ENCODE data around the gene HNRNPA0.

GRCh38 chr5:137761566-137761965 lies 7.4 kb upstream of the HNRNPA0 start:
- TF ChIP-seq SIN3A (IDR thresholded peaks at IDR 0.05; ENCODE audit: low read depth) (no peak), REST (IDR thresholded peaks at IDR 0.05; ENCODE audit: low read depth) (no peak), EZH2 (IDR thresholded peaks at IDR 0.05) (no peak), CTCF (IDR thresholded peaks at IDR 0.05 in 2 of 3, conservative IDR thresholded peaks at IDR 0.05 in 1 of 3; ENCODE audit: borderline replicate concordance in 1 of 3, insufficient read depth in 1 of 3, low read depth in 2 of 3, low read length in 2 of 3) (no peak), FOSL1 (IDR thresholded peaks at IDR 0.05; ENCODE audit: low read depth) (no peak), EZH2phosphoT487 (IDR thresholded peaks at IDR 0.05; ENCODE audit: borderline replicate concordance) (no peak), POLR2AphosphoS5 (IDR thresholded peaks at IDR 0.05; ENCODE audit: low read depth, low read length) (no peak), EGR1 (IDR thresholded peaks at IDR 0.05; ENCODE audit: low read depth) (no peak), POLR2A (IDR thresholded peaks at IDR 0.05; ENCODE audit: borderline replicate concordance, extremely low read depth, insufficient read depth, insufficient read length) (no peak)
